GM21526 (cell line): ENCODE data around the gene SFXN2.

Experiments used
- ATAC-seq: cut with Tn5 transposase; IDR thresholded peaks from one replicate; pipeline ENCODE4 v1.9.1; 2021; ENCODE audit warnings: moderate library complexity; ENCODE audit not compliant: unreplicated experiment, low FRiP score

Gene SFXN2

GRCh38 chr10:102775201-102775934, 60.9 kb downstream of the SFXN2 start:
- ATAC-seq = no peak

DNA sequence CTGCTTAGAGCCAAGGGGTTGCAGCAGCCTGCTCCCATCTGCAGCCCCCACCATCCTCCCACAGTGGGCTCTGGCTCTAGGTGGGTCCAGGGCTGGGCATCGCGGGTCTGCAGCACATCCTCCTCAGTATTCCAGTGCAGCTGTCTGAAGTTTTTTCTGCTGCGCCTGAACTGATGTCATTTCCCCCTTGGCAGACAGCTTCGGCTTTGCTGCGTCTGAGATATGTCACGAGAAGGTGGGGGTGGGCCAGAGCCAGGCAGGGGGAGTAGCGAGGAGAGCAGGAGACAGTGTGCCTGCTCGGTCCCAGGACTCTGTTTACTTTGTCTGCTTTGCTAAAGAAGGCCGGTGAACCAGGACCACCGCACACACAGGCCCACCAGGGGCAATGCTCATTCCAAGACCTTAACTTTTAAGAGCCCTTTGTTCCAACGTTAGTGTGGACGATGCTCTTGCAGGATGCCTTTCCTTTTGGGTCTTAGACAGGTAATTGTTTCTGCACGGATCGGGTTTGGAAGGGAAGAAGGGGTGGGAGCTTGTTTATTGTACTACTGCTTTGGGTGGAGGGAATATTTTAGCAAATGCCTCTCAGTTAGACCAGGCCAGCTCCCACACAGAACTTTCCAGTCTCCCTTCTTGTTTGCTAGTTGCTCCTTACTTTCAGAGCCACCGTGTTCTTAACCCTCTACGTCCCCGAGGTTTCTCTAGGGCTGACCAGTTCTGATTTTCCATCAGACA, 61.7 kb downstream of the SFXN2 start:
- ATAC-seq = no peak

DNA sequence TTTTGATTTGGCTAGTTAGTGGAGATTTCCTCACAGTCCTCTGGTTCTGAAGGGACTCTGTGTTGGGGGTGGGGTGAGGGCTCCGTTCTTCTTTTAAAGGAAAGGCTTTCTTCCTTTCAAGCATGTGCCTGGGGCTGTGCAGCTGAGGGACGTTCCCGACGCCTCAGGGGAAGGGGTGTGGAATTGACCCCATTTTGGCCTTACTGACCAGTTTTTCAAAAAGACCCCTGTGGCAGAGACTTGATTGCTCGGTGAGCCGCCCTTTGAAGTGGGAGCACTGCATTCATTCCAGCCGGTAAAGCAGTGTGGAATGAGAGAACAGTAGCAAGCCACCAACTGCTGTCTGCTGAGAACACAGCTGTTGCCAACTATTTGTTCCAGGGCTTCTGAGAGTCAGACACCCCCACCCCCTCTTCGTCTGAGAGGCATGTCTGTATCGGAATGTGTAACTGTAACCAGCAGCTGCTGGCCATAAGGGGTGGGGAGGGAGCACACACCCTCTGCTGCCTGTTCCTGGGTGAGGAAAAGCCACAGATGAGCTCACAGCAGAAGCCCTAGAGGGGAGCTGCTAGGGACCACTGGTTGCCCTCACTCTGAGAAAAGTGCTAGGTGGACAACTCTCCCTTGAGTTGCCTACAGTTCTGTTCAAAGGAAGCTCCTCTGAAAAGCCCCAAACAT, 62.5 kb downstream of the SFXN2 start:
- ATAC-seq = no peak

DNA sequence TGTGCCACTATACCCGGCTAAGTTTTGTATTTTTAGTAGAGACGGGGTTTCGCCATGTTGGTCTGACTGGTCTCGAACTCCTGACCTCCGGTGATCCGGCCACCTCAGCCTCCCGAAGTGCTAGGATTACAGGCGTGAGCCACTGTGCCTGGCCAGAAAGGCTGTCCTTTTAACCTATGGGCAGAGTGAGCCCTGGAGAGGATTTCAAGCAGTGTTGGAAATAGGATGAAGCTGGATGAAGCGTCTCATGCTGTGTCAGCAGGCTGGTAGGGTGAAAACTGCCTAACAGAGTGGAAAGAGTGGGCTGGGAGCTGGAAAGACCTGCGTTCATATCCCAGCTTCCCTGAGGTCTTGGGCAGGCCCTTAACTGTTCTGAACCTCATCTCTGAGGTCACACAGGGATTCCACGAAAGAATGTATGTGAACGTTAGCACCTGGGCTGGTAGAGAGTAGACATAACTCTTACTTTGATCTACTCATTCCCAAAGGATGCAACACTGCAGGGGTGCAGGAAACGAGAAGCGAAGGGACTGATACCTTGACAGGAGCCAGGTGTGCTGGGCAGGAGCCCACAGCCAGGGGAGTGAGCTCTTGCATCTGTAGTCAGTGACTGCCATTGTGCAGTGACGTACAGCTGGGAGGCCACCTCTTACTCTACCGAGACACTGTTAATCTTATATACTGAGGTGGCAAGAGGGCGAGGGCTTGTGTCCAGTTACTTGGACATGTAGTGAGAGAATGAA, 63.4 kb downstream of the SFXN2 start:
- no peak for ATAC-seq

DNA sequence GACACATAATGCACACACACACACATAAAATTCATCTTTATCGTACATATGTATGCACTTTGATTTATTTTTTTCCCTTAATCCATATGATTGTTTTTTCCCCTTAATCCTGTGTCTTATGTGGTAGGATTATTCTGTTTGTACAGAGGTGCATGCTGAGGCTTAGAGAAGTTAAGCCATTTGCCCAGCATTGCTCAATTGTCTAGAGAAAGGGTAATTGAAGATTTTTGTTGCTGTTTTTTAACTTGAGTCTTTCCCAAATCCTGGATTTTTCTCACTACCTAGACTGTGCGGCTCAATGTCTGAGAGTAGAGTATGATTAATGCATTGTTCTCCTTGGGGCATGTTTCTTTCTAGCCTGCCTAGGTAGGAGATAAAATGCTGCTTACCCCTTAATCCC, 64.3 kb downstream of the SFXN2 start:
- no peak for ATAC-seq

DNA sequence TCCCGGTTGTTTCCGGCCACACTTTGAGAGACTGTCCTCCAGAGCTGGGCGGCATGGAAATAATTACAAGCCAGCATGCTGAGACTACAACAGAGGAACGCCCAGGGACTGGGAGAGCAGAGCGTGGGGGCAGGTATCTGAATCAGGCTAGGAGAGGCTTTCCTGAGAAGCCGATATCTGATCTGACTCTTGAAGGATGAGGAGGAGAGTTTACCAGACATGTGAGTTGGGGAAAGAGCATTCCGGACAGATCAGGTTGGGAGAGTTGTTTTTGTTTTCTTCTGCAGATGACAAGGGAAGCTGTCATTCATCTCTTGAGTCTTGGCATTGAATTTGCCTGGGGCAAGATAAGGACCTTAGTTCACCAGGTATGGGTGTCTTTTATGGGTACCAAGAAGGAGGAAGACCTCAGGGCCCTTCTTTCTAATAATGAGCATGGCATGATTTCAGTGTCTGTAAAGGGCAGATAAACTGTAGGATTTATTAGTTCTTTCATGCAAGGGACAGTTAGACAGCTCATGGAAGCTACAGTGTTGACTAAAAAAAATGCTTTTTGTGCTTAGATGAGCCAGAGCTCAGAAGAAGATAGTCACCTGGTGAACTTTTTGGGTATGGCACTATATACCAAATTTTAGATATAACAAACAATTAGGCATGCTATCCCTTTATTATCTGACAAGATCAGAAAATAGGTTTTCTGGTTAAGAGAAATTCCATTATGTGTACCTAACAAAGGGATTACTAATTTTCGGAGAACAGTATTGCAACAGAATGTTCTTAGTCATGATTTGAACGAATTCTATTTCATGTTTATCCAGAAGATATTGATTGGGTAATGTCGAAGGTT, 65.5 kb downstream of the SFXN2 start:
- no peak for ATAC-seq

DNA sequence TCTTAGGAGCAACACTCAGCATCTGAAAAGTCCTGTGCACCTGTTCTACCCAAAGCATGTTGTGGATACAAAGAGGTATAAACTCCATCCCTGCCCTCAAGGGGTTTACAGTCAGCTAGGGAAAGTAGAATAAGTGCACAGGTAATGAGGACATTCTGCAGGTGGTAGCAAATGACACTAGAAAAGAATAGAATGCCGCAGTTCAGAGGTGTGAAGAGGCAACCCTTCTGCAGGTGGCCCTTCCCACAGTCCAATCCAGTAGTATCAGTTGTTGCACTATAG, 66.0 kb downstream of the SFXN2 start:
- ATAC-seq = no peak

DNA sequence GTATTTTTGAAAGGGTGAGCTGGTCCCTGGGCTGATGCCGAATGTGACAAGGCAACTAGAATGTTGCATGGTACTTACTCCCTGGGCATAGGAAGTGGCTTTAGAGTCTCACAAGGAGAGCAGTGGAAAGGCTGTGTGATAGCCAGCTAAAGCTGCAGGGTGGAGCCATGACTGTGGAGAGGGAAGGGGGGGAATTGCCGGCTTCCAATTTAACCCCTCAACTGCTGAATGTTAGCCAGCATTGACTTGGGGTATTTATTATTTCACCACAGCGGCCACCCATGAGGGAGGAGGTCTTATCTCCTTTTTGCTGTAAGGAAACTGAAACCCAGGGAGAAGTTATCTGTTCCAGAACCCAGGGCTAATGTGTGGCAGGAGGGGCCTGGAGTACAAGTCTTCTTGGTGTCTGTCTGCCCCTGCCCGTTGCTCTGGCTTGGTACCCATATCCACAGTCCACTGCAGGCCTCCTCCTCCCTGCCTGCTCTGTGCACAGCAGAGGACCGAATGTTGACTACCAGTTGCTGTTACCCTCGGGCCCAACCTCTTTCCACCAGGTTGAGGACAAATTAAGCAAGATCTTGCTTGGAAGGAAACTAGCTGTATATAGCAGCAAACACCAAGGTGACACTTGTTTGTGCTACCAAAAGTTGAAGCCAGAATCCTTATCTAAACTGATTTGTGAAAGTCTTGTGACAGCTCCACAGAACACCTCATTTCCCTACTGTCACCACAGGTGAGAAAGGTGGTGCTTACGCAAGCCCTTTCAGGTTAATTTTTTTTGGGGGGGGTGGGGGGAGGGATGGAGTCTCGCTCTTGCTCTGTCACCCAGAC, 66.9 kb downstream of the SFXN2 start:
- no peak for ATAC-seq

GRCh38 chr10:102781921-102782557, 67.6 kb downstream of the SFXN2 start:
- ATAC-seq = no peak

DNA sequence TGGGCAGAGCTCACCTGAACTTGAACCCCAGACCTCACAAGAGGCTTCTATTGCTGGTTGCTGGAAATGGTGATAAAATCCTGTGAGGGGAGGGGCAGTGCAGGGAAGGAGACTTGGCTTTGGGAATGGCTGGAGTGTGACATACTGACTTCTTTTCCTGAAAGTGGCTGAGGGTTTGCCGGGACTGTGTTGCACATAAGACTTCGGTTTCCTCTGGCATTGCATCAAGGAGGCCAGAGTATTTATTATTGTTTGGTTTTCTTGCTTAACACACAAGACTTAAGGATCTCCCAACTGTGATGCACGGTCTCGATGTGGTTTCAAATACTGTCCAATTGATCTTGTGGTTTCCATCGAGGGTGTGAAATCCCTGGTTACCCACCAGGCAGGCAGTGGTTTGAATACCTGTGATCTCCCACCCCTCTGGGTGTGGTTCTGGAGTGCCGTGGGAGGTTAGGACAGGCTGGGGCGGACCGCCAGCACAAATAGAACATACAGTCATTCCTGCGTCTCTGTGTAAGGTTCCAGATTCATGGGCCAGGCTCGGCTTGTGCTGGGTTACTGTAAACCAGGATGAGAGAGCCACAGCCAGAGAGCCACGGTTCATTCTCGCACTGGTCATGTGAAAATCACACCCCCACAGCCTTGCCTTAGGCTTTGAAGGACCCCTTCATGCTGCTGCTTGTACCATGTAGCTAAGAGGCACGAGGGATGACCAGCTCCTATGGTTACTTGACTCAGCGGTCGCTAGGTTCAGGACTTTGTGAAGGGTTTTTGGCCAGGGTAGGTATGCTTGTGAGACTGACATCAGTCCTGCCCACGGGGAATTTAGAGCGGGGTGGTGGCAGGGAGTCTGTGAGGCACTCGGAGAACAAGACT, 68.5 kb downstream of the SFXN2 start:
- ATAC-seq = no peak

DNA sequence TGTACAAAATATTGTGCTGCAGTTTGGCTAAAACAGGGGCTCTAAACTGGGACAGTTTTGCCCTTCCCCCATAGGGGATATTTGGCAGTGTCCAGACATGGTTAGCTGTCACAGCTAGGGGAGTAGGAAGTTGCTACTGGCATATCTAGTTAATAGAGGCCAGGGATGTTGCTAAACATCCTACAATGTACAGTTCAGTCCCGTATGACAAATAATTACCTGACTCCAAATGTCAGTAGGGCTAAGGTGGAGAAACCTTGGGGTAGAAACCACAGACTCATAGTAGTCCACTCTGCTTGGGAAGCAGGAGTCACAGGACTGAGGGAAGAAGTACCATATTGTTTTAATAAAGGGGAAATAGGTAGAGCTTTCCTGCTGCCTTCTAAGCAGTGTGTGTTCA, 69.1 kb downstream of the SFXN2 start:
- ATAC-seq = no peak

GRCh38 chr10:102785818-102786217, 71.4 kb downstream of the SFXN2 start:
- no peak for ATAC-seq

DNA sequence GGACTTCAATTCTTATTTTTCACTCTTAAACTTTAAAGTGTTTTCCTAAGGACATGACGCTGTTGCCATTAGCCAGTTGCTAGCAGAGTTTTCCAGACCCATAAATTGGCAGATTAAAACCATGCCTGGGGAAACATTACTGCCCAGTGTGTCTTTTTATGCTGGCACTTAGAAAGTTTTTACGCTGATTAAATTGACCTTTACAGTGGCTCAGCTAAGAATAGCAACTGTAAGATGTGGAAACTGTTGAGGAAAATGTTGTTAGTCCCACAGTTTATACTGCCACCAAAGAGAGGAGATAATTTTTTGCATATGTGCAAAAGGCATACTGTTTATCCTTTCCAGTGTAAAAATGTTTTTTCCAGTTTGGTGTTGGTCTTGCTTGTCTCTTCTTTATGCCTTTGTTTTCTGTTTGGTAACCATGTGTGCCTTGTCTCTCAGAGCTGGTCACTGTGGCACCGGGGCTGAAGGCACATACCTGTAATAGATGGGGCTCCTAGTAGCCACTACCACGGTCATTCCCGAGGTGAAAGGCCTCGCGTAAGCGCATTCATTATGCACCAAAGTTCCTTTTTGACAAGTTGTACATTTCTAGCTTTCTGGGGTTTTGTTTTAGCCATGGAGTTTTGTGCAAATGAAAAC, 77.4 kb downstream of the SFXN2 start:
- ATAC-seq = no peak
